HG02938 (cell line): ENCODE data around the gene ABCB7.
"Not testable (repeated sequence)": the region's sequence is repeated elsewhere in the genome, so short reads cannot be mapped to it uniquely, and the experiment has no call there.

Source experiments
- ATAC-seq: cut with Tn5 transposase; IDR thresholded peaks from one replicate; pipeline ENCODE4 v1.9.1; 2021; ENCODE audit warnings: mild to moderate bottlenecking, moderate library complexity; ENCODE audit not compliant: unreplicated experiment

The ABCB7 gene

DNA sequence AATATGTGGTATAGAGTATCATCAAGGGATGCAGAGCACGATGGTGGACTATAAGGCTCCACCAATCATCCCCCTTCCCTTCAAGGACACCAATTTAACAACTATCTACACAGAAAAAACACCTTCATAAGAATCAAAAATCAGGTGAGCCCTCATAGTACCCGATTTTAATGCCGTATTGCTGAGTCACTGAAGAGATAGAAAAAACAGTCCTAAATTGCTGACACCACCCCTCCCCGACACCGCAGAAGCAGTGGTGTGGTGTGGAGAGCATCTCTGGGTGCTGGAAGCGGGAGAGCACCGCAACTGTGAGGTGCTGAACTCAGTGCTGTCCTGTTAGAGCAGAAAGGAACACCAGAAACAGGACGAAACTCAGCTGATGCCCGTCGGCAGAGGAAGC, 49.3 kb downstream of the ABCB7 start:
- ATAC-seq: no peak

DNA sequence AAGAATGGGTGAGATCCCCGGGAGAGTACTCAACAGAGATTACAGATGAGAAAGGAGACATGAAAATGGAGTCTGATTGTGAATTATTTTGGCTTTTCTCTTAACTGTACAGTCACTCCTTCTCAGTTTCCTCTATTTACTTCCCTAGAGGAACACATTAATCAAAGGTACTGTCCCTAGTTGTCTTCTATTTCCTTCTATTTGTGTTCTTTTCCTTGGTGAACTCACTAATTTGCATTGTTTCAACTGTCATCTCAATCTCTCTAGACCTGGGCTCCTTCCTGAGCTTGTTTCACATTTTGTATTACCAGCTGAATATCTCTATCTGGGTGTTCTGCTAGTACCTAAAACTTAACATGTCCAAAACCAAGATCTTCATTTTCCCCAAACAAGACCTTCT, 59.8 kb downstream of the ABCB7 start:
- no peak for ATAC-seq

- no peak for ATAC-seq
Observed at GRCh38 chrX:75086731-75087195, 69.3 kb downstream of the ABCB7 start.

- no peak for ATAC-seq
Observed at GRCh38 chrX:75084757-75085156, 71.3 kb downstream of the ABCB7 start.

- ATAC-seq: no peak
Observed at GRCh38 chrX:75076429-75076828, 79.7 kb downstream of the ABCB7 start.

DNA sequence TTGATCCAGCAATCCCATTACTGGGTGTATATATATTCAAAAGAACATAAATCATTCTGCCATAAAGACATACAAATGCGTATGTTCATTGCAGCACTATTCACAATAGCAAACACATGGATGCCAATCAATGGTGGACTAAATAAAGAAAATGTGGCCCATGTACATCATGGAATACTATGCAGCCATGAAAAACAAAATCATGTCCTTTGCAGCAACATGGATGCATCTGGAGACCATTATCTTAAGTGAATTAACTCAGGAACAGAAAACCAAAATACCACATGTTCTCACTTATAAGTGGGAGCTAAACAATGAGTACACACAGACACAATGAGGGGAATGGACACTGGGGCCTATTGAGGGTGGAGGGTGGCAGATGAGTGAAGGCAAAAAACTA, 81.6 kb downstream of the ABCB7 start:
- no peak for ATAC-seq

- ATAC-seq: no peak
Observed at GRCh38 chrX:75071334-75071733, 84.7 kb downstream of the ABCB7 start.

- no peak for ATAC-seq
Observed at GRCh38 chrX:75067931-75068330, 88.2 kb downstream of the ABCB7 start.

DNA sequence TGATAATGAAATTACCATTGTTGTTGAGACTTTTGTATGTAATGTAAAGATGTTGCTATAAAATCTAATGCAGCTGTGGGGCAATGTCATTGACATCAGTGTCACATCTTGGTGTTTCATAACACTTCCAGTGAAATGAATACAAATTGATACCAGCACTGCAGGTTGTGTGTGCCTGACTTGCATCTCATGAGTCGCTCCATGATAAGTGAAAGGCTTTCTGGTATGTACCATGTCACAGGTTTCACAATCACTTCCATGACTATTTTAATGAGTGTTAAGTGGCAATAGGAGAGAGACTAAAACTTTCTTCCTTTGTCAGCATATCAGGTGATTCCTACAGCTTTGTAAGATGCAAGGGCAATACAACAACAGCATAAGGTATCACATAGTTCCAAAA, 94.4 kb downstream of the ABCB7 start:
- ATAC-seq: no peak

- ATAC-seq: no peak
Observed at GRCh38 chrX:75051047-75051446, 105.0 kb downstream of the ABCB7 start.

DNA sequence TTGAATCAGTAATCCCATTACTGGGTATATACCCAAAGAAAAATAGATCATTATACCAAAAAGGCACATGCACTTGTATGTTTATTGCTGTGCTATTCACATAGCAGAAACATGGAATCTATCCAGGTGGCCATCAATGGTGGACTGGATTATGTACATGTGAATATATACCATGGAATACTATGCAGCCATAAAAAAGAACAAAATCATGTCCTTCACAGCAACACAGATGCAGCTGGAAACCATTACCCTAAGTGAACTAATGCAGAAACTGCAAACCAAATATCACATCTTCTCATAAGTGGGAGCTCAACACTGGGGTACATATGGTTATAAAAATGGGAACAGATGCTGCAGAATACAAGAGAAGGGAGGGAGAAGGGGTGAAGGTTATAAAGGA, 110.7 kb downstream of the ABCB7 start:
- no peak for ATAC-seq

GRCh38 chrX:75044142-75044541, 111.9 kb downstream of the ABCB7 start:
- not testable (repeated sequence) for ATAC-seq

- ATAC-seq: no peak
Observed at GRCh38 chrX:75038925-75039324, 117.2 kb downstream of the ABCB7 start.
